ENCODE results near the gene DERA. TPM values are rescaled to one million over a fixed set of nuclear protein-coding genes. Genes with fewer than 3 reads are reported as not detected.
"Not testable (repeated sequence)": the region's sequence is repeated elsewhere in the genome, so short reads cannot be mapped to it uniquely, and the experiment has no call there.

DERA gene
- total RNA-seq, 4 donors from 2014 or later = 54.1 to 74.3 (median 69.5) TPM

DNA sequence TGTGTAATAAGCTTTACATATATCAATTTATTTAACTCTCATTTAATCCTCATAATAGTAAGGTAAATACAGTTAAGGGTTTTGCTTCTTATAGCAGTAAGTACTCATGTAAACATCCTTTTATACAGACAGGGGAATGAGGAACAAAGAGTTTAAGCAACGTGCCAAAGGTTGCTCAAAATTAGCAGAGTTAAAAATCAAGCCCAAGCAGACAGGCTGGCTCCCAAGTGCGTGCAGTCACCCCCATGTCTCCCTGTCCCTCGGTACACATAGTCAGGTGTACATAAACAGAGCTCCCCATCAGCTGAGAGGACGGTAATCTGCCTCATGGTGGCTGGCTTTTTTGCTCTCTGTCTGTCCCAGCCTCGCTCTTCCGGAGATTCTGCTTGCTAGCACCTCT, 126.4 kb downstream of the DERA start:
- no peaks in the 10 kb centered on the region for H3K9me3 ChIP-seq
- H3K27me3 ChIP-seq = no peaks in the 10 kb centered on the region
- no peak overlapping the region for H3K4me3 ChIP-seq (replicated peaks in 1 of 3)
- intact Hi-C loops (cut with DNase I) = no loop called here
- no peak for TF ChIP-seq POLR2A (IDR thresholded peaks at IDR 0.05)
- TF ChIP-seq, protein P1, sequence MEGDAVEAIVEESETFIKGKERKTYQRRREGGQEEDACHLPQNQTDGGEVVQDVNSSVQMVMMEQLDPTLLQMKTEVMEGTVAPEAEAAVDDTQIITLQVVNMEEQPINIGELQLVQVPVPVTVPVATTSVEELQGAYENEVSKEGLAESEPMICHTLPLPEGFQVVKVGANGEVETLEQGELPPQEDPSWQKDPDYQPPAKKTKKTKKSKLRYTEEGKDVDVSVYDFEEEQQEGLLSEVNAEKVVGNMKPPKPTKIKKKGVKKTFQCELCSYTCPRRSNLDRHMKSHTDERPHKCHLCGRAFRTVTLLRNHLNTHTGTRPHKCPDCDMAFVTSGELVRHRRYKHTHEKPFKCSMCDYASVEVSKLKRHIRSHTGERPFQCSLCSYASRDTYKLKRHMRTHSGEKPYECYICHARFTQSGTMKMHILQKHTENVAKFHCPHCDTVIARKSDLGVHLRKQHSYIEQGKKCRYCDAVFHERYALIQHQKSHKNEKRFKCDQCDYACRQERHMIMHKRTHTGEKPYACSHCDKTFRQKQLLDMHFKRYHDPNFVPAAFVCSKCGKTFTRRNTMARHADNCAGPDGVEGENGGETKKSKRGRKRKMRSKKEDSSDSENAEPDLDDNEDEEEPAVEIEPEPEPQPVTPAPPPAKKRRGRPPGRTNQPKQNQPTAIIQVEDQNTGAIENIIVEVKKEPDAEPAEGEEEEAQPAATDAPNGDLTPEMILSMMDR (IDR thresholded peaks at IDR 0.05) = no peak
- peaks cover 0 to 3% of the 10 kb centered on the region in 2 donors for H3K4me1 ChIP-seq
- no peak for DNase-seq
- peaks cover 0 to 6% of the 10 kb centered on the region in 2 donors for H3K36me3 ChIP-seq
- WGBS, 2 donors = 80 to 89% methylated on average over 6 of the region's 6 CpGs
- no peak overlapping the region for H3K27ac ChIP-seq

DNA sequence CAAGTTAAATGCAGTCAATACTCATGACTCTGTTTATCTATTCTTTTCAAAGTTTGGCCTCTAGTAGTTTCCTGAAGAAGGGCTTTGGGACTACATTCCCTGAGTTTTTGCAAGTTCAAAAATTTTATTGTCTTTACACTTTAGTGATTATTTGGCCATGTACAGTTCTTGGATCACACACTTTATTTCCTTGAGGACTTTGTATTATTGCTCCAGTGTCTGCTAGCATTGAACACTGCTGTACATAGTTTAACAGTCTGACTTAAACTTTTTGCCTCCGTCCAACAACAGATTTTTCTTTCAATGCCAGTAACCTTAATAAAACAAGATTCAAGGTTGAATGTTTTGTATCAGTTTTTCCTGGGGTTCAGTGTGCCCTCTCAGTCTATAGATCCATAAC, 132.3 kb downstream of the DERA start:
- Histone ChIP-seq H3K27ac (no peak overlapping the region), H3K27me3 (no peaks in the 10 kb centered on the region), H3K4me1 (no peaks in the 10 kb centered on the region), H3K9me3 (no peaks in the 10 kb centered on the region), H3K4me3 (replicated peaks in 1 of 3) (no peak overlapping the region), H3K36me3 (no peaks in the 10 kb centered on the region)
- no peak for DNase-seq
- TF ChIP-seq, protein P1 (IDR thresholded peaks at IDR 0.05) = no peak
- no peak for TF ChIP-seq POLR2A (IDR thresholded peaks at IDR 0.05)
- WGBS, 2 donors = 98% methylated on average over 1 of the region's 1 CpG
- intact Hi-C loops (cut with DNase I) = no loop called here

DNA sequence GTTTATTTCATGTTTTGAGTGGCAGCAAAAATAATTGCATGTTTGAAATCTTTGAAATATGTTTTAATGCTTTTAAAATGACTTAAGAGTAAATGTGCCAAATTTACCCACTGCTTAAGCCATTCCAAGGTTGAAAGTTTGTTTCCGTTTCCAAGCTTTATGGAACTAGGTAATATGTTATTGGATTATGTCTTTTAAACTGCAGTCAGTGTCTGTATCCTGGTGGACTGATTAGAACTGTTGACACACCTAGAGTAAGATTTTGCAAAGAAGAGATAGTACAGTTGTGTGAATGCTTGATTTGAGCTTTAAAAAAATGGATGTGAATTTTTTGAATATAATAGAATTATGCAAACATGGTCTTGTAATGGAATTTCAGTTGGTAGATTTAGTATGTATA, 135.1 kb downstream of the DERA start:
- H3K36me3 ChIP-seq = no peaks in the 10 kb centered on the region
- 92 to 98% methylated on average over 1 of the region's 1 CpG for WGBS, 2 donors

DNA sequence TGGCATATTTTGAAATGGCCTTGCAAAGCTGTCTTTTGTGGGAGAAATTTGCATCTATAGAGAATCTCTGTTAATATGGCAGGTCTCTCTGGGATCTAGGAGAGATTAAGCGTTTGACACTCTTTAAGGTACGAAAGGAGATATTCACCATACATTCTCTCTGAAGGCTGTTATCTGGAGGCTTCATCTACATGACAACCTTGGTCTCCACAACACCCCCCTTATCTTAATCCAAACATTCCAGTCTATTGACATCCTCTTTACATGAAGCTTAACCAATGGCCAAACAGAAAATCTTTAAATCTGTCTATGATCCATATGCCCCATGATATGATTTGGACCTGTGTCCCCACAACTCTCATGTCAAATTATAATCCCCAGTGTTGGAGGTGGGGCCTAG, 137.4 kb downstream of the DERA start:
- no peak overlapping the region for H3K27ac ChIP-seq
- TF ChIP-seq, protein P1 (IDR thresholded peaks at IDR 0.05) = no peak
- no peak for TF ChIP-seq POLR2A (IDR thresholded peaks at IDR 0.05)
- no peaks in the 10 kb centered on the region for H3K27me3 ChIP-seq
- no peaks in the 10 kb centered on the region for H3K36me3 ChIP-seq
- 92 to 95% methylated on average over 2 of the region's 2 CpGs for WGBS, 2 donors
- intact Hi-C loops (cut with DNase I) = no loop called here
- H3K4me3 ChIP-seq (replicated peaks in 1 of 3) = no peak overlapping the region
- no peaks in the 10 kb centered on the region for H3K4me1 ChIP-seq
- no peak for DNase-seq
- H3K9me3 ChIP-seq = no peaks in the 10 kb centered on the region

More for the DNA sequence above, 135.1 kb downstream of the DERA start:
- no peak for DNase-seq
- TF ChIP-seq, protein P1 (IDR thresholded peaks at IDR 0.05) = no peak
- TF ChIP-seq POLR2A (IDR thresholded peaks at IDR 0.05) = no peak
- Histone ChIP-seq H3K4me3 (replicated peaks in 1 of 3) (no peak overlapping the region), H3K9me3 (no peaks in the 10 kb centered on the region), H3K27me3 (no peaks in the 10 kb centered on the region), H3K4me1 (no peaks in the 10 kb centered on the region), H3K27ac (no peak overlapping the region)
- intact Hi-C loops (cut with DNase I) = no loop called here

DNA sequence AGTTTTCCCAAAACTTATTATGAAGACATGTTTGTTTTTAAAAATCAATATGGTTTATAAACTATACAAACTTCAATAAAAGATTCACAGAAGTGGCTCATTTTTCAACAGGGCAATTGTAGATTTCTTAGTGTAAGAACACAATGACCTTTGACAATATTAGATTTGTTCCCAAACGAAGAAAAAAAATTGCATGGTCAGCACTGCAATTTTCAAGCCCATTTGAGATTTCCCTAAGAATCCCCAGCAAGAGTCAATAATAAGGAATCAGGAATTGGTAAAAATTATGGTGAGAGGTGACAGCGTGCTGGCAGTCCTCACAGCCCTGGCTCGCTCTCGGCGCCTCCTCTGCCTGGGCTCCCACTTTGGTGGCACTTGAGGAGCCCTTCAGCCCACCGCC, 145.8 kb downstream of the DERA start:
- Histone ChIP-seq H3K9me3 (no peaks in the 10 kb centered on the region), H3K4me1 (no peaks in the 10 kb centered on the region), H3K27me3 (no peaks in the 10 kb centered on the region), H3K36me3 (no peaks in the 10 kb centered on the region), H3K4me3 (replicated peaks in 1 of 3) (no peak overlapping the region), H3K27ac (no peak overlapping the region)
- DNase-seq = no peak
- TF ChIP-seq, protein P1 (IDR thresholded peaks at IDR 0.05) = no peak
- TF ChIP-seq POLR2A (IDR thresholded peaks at IDR 0.05) = no peak
- intact Hi-C loops (cut with DNase I) = no loop called here
- 88 to 94% methylated on average over 6 of the region's 6 CpGs for WGBS, 2 donors

DNA sequence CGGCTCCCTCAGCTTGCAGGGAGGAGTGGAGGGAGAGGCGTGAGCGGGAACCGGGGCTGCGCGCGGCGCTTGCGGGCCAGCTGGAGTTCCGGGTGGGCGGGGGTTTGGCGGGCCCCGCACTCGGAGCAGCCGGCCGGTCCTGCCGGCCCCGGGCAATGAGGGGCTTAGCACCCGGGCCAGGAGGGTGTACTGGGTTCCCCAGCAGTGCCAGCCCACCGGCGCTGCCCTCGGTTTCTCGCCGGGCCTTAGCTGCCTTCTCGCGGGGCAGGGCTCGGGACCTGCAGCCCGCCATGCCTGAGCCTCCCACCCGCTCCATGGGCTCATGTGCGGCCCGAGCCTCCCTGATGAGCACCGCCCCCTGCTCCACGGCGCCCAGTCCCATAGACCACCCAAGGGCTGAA, 146.2 kb downstream of the DERA start:
- H3K27me3 ChIP-seq; H3K4me3 ChIP-seq (replicated peaks in 1 of 3); H3K4me1 ChIP-seq; H3K9me3 ChIP-seq; DNase-seq; H3K27ac ChIP-seq; intact Hi-C loops (cut with DNase I); H3K36me3 ChIP-seq: not testable (repeated sequence)
- WGBS, 2 donors = 92 to 93% methylated on average over 18 to 29 of the region's 34 CpGs
